Suppressor macrophage treated with lipopolysaccharide for 1 hour (primary cell): Measurements from ENCODE around the gene MICA.
"Not testable (repeated sequence)": the region's sequence is repeated elsewhere in the genome, so short reads cannot be mapped to it uniquely, and the experiment has no call there.

Experiments used
- DNase-seq, 3 donors: peaks; one replicate each; pipeline ENCODE4 v3.0.0-alpha.2; 2020 to 2022

Gene MICA

DNA sequence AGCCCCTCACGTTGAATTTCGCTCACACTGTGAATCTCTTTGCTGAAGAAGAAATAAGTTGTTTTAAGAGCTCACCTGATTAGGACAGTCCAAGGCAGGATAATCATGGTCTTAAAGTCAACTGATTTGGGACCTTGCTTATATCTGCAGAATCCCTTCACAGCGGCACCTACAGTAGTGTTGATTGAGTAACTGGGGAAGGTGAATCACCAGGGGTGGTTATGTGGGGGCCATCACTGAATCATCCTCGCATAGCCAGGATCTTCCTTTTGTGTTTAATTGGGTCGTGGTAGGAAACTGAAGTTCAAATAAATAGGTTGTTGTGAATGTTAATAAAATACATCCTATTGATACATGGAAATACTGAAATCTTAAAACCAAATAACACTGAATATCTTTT lies 20.2 kb upstream of the MICA start:
- peak in 2 of 3 donors; percentile 13 to 26 for DNase-seq

DNA sequence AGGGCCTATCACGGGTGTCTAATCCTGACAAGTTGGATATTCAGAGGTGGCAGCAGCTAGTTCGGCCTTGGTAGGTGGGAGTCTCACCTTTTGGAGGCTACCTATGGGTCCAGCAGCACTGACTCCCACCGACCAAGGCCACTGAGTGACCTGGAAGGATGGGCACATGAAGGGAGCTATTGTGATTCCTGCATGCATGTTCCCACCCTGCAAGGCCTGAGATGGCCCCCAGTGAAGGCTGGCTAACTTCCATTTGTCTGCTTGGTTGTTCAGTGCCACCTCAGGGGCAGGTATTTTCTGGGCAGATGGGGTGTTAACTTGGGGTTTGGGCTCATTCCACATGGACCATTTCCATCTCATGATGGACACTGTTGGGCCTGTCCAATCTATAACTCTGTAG lies 18.4 kb upstream of the MICA start:
- no peak for DNase-seq

DNA sequence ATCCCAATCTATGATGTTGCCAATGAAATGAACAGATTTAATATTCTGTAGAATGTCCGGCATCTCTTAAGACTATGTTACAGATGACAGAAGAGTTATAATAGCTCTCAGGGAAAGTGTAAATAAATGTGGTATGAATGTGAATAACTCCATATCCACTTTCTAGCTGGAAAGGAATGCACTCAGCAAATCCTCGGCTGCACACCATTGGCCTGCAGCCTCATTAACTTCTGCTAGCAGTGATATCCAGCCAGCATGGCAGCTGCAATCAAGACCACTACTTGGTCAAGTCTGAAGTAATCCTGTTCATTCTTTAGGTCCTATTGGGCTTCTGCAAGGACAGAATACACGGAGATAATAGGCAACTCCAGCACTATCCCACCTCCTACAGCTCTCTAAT lies 17.3 kb upstream of the MICA start:
- DNase-seq, result no peak

DNA sequence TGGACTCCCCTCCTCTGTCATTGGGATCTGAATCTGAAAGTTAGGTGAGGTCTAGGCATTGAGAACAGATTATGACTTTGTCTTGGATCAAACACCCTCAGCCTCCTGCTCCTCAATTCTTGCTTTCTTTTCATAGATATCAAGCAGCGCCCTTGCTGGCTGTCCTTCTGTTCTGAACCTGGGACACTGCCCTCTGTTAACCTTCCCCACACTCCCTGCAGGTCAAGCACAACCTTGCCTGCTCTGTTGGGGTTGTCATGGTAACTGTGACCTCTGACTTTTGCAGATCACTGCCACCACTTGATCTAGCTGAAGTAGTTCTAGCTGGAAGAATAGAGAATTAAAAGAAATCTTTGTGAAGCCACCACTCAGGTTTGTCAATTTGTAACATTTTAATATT lies 16.4 kb upstream of the MICA start:
- no peak for DNase-seq

DNA sequence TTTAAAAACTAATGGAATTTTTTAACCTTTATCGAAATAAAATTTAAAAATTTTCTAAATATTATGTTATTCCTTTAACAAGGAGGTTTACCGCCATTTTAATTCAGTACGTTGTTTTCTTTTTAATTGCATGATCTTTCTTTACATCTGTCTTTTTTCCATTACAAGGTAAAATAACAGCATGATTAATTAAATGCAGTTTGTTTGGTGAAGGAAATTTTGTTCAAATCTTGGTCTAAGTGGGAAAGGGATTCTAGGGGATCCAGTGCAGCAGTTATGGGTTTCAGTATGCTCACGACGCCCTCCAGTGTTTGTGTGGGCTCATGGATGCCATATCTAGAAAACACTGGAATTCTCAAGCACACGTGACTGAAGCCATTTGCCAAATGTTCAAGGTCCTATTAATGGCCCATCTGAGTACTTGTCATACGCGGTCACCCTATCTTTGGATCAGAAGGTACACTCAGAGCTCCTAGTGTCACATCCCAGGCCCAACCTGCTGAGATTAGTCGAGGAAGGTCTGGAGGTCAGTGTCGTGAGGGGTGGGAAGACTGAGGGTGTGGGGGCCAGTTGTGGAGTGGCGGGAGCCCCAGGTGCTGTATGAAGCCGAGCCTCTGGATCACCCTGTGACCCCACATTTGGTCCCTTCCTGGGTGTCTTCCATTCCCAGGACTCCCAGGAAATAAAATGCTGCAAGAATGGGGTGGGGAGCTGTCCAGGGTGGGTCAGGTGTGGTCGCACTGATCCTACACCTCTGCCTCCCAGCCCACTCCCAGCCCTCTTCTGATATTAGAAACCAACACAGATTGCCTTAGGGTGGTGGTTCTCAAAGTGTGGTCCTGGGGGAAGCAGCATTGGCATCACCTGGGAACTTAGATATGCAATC lies 14.2 kb upstream of the MICA start:
- not testable (repeated sequence) for DNase-seq

DNA sequence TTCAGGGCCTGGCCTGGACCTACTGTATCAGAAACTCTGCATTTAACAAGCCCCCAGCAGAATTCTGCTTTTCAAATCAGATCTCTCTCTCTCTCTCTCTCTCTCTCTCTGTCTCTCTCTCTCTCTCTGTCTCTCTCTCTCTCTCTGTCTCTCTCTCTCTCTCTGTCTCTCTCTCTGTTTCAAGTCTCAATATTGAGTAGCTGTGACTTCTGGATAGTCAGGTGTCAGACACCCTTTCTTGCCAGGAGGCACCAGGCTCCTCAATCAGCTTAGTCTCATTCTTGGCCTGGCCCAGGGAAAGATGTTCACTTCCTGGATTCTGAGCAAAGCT lies 13.6 kb upstream of the MICA start:
- not testable (repeated sequence) for DNase-seq

DNA sequence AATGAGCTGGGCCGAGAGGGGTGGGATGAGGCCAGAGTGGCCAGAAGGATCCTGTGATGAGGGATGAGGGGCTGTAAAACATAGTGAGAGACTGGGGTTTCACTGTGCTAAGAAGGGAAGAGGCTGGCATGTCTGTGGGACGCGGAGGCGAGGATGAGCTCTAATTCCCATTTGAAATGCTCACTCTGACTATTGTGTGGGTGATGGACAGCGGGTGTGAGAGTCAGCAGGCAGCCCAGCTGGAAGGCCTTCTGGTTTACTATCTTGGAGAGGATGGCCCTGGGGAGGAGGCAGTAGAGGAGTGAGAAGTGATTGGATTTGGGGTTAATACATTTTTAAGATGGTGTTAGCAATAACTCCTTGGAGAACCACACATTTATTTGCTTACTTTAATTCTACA lies 9.5 kb upstream of the MICA start:
- DNase-seq, result no peak

DNA sequence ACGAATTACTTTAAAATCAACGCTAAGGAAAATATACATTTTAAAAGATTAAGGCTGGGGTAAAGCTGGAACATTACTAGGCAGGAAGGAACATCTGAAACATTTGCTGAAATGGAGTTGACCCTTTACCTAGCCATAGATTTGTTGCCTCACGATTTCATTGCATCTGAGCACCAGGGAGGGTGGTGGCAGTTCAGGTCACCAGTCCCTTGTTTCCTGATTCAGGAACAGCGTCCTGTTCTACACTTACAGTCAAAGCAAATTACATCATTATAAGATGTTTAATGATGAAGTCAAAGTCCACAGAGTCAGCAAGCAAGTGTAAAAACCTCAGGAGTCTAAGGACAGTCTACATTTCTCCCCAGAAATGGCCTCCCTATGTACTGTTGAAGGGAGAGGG lies 9.0 kb upstream of the MICA start:
- no peak for DNase-seq

DNA sequence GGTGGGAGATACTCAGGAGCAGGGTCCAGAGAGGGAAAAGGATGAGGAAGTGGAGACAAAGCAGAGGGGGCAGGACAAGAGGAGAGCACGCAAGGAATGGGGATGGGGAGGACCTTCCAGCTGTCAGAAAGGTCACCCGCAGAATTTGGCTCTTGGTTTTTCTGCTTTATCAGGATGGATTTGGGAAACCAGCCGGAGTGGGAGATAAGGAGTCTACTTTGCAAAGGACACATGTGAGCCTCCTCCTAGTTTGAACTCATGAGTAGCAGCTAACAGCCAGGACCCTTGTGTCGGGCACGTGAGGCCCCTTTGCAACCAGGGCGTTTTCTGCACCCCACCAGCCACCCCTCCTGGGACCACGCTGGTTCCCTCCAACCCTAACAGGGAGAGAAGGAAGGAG lies 7.6 kb upstream of the MICA start:
- no peak for DNase-seq

DNA sequence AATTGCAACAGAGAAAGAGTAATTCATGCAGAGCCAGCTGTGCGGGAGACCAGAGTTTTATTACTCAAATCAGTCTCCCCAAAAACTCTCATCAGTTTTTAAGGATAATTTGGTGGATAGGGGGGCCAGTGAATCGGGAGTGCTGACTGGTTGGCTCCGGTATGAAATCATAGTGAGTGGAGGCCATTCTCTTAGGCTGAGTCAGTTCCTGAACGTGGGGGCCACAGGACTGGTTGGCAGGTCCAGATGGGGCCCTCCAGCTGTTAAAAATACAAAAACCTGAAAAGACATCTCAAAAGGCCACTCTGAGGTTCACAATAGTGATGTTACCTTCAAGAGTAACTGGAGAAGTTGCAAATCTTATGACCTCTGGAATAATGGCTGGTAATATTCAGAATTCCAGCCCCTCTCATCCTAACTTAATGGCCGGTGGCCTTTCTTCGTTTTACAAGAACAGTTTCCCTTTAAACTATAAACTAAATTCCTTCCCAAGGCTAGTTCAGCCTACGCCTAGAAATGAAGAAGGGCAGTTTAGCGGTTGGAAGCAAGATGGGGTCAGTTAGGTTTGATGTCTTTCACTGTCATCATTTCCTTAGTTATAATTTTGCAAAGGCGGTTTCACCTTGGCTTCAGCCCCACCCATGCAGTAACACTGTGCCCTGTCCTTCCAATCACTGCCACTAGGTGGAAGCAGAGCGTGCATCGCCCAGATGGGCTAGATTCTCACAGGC lies 6.8 kb upstream of the MICA start:
- peak; percentile 83 to 90 (median 88) for DNase-seq

DNA sequence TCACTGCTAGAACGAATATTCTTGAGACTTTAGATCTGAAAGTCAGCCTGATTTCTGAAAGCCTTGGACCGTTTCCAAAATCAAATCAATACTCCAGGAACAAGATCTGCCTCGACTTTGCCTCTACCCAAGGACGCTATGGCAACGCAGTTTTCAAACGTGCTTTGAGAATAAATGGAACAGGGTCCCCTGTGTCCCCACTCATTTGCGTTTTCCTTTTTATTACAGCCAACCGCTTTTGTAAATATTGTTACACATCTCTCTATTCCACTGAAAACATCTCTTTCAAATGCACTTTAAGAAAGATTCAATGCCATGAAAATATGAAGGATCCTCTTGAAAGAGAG lies 6.3 kb upstream of the MICA start:
- not testable (repeated sequence) for DNase-seq

DNA sequence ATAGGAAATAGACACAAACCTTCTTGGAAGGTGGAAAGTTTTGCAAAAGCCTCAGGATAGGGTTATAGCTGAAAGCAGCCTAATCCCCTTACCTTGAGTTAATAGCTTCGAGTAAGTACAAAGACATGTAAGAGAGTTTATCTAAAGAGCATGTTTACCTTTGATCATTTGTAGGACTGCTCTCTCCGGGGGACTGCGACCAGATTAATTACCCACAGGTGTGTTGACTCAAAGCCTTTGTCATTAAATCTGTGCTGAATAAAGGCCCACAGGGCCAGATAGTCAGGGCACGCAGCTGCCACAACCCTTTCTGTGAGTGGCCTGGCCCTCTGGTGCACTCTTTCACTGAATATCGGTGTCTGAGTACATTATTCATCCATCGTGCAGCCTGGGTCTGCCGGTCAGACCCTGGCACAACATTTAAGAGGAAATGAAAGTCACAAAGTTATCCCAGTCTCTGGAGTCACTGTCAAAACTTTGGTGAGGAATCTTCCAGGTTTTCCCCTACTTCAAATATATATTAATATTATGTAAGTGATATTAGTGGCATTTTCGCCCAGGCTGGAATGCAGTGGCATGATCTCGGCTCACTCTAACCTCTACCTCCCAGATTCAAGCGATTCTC lies 5.4 kb upstream of the MICA start:
- peak; percentile 54 to 72 (median 67) for DNase-seq

DNA sequence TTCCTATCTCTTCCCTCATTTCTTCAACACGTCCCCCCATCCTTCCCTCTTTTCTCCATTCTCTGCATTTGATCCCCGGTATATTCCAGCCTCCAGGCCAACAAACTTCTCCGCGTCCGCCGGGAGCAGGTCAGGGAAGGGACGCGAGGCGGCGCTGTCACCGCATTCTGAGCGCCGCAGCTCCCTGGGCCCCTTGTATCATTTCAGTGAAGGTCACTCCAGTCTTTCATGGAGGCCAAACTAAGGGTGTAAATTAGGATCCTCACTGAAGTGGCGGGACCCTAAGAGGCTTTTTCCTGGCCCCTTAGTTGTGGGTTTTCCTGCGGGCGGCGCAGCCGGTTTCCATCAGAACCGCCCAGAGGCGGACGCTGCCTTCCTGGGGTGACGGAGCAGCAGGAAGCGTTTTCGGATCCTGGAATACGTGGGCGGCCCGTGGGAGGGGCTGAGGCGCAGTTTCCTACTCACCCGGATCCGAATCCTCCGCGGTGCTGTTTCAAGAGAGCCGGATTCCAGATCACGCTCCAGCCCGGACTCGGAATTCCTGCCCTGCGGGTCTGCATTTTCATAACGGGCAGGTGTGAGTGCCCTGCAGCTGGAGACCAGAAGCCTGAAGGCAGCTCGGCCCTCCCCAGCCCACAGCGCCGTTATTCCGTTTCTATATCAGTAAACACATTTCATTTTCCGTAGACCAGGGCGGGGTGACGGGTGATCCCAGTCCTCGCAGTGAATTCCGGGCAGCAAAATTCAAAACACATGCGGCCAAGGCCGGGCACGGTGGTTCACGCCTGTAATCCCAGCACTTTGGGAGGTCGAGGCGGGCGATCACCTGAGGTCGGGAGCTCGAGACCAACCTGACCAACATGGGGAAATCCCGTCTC lies 3.6 kb upstream of the MICA start:
- peak; percentile 97 for DNase-seq

DNA sequence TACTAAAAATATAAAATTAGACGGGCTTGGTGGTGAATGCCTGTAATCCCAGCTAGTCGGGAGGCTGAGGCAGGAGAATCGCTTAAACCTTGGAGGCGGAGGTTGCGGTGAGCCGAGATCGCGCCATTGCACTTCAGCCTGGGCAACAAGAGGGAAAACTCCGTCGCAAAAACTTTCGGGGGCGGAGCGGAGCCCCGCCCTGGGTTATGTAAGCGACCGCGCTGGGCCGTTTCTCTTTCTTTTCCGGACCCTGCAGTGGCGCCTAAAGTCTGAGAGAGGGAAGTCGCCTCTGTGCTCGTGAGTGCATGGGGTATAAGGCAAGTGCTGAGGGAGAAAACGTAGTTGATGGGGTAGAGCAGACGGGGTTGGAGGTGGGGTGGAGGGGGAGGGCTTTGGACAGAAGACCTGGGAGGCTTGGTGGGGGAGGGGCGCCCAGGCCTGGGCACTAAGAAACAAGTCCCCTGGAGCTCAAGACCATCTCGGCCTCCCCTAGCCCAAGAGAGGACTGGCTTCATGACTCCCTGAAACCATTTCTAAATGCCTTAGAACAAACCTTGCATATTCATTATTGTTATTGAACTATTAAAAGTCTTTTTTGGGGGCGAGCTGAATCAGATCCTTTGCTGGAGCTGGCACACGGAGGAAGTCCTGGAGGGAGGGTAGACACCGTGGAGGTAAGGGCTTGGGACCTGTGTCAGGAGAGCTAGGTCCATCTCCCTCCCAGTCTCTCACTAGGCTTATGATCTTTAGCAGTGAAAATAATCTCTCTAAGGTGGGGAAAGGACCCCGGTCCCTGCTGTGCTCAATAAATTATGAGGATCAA lies 2.7 kb upstream of the MICA start:
- peak; percentile 95 to 96 (median 96) for DNase-seq

DNA sequence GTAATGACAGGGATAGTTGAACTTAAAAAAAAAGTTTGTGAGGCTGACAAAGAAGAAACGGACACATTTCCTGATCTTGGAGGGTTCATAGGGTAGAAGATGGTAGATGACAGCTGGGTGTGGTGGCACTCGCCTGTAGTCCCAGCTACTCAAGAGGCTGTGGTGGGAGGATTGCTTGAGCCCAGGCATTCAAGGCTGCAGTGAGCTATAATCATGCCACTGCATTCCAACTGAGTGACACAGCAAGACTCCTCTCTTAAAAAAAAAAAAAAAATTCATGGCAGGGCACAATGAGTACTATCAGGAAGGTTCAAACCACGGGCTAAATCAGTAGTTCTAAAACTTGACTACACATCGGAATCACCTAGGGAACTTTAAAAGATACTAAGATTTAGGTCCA lies 2.0 kb upstream of the MICA start:
- peak; percentile 30 to 40 (median 30) for DNase-seq

DNA sequence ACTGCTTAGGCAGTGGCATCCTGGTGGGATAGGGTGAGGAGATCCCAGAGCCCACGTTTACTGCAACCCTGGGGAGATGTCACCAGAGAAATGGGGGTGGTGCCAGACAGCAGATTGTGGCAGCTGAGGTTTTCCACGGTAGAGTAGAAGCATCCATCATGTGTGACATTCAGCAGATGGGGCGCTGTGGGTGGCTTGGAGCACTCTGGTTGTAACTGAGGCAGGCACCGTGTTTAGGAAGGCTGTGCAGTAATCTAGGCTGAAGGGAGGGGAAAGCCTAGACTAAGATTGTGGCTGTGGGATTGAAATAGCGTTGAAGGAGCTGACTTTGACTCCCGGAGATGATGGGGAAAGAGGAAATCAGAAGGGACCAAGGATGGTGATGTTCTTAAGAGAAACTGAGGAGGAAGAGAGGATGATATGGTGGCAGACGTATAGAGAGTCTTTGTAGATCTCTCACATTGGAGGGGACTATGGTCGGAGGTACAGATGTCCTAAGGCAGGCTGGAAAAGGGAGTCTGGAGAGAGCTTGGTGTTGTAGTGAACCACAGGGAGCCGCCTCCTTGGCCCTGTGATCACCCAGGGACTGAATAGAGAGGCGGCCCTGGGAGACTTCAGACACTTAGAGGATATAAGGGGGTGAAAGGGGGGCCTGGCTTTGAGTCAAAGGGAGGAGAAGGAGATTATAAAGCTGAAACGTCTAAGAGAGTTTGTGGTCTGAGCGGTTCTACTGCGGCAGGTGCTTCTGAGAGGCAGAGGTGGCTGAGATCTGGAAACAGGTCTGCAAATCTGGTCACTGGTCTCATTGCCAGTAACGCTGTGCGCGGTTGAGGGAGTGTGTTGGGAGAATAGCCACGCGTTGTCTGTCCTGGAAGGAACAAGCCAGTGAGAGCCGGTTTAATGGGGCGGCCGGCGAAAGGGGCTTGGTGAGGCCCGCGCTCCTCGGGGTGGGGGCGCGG lies 792 bp upstream of the MICA start:
- peak in 1 of 3 donors; percentile 15 for DNase-seq

DNA sequence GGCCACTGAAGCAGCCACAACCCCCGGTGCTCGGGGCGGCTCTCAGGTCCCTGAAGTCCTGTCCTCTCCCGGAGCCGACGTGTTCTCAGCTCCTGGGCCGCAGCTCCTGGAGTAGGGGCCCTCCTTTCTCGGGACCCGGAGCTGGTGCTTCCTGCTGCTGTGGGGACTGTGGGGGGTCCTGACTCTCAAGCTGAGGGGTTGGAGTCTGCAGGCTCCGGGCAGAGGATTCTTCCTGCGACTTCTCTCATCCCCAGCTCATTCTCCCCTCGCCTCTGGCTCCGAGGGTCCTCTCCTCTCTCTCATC lies 618 bp downstream of the MICA start:
- not testable (repeated sequence) for DNase-seq

DNA sequence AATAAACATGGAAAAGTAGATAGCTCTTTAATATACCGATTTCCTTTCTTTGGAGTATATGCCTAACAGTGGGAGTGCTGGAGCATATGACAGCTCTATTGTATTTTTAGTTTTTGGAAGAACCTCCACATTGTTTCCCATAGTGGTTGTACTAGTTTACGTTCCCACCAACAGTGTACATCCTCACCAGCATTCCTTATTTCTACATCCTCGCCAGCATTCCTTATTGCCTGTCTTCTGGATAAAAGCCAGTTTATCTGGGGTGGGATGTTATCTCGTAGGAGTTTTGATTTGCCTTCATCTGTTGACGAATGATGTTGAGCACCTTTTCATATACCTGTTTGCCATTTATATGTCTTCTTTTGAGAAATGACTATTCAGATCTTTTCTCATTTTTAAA lies 2.6 kb downstream of the MICA start:
- DNase-seq, result no peak

DNA sequence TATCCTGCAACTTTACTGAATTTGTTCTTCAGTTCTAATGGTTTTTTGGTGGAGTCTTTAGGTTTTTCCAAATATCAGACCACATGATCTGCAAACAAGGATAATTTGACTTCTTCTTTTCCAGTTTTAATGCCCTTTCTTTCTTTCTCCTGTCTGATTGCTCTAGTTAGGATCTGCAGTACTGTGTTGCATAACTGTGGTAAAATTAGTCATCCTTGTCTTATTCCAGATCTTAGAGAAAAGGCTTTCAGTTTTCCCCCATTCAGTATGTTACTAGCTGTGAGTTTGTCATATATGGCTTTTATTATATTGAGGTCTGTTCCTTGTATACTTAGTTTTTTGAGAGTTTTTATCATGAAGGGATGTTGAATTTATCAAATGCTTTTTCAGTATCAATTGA lies 4.3 kb downstream of the MICA start:
- DNase-seq, result peak; percentile 55 to 84 (median 82)

DNA sequence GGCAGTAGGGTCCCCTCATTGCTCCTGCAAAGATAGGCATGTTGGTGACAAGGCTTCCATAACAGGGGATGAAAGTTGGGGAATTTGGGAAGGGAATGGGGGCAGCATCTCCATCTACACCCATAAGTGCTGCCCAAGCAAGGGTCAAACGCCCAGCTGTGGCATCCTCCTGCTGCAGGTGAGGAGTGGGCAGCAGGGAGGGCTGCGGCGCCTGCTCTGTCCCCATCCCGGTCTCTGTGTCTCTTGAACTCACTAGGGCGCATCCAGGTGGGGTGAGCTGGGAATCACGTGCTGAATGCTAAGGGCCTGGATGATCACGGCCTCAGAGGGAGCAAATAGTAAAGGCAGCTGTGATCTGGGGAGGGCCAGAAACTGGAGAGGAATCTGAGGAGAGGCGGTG lies 9.1 kb downstream of the MICA start:
- DNase-seq, result no peak

DNA sequence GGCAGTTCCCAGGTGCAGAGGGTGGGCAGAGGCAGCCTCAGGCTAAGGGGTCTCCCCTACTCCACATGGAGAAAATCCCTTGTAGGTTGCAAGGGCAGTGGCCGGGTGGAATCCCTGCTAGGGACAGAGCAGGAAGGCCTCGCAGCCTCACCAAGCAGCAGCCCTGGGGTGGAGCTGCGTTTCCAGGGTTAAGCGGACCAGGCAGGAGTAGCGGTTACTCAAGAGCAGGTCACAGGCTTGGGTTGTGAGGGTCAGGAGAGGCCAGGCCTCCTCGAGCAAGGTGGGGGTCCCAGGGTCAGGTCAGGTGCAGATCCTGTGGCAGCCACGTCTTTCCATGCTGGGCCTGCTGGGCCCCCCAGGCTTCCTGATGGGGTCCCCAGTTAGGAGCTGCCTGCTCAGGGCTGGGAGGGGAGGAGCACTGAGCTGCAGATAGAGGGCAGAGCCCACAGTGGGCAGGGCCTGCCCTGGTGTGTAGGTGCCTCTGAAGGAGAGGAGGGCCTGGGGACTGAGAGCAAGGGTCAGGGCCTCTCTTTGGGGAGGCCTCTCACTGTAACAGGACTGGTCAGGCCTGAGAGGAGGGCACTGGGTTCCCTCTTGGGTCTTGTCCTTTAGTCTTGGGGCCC lies 10.9 kb downstream of the MICA start:
- not testable (repeated sequence) for DNase-seq
